ENCODE measurements around the gene PHC1.
"Not testable (repeated sequence)": the region's sequence is repeated elsewhere in the genome, so short reads cannot be mapped to it uniquely, and the experiment has no call there.

PHC1 gene

GRCh38 chr12:8914033-8914715, at the start of gene PHC1:
Gene PHC1, plus strand, starts transcription at chr12:8914509. Its CDS starts 3,169 bp downstream, at chr12:8917678.
- DNase-seq: peak; percentile 77

GRCh38 chr12:8866429-8866828, 47.9 kb upstream of the PHC1 start:
- DNase-seq: no peak

DNA sequence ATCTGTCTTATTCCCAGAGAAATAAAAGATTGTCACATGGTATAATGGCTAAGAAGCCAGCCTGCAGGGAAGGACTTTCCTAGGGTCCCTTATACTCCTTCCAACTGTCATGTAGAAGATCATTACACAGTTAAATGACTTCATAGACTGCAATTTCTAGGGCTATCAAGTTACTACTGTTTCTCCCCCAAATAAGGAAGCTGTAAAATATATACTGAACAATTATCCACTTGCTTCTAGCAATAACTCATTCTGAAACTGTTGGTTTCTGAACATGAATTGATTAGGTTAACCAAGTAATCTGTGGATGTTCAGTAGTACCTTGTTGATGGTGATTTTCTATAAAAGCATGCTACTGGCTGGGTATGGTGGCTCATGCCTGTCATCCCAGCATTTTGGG, 47.3 kb upstream of the PHC1 start:
- DNase-seq: no peak

- DNase-seq: no peak
Measured at GRCh38 chr12:8867786-8868185, 46.5 kb upstream of the PHC1 start.

GRCh38 chr12:8870586-8870985, 43.7 kb upstream of the PHC1 start:
- no peak for DNase-seq

DNA sequence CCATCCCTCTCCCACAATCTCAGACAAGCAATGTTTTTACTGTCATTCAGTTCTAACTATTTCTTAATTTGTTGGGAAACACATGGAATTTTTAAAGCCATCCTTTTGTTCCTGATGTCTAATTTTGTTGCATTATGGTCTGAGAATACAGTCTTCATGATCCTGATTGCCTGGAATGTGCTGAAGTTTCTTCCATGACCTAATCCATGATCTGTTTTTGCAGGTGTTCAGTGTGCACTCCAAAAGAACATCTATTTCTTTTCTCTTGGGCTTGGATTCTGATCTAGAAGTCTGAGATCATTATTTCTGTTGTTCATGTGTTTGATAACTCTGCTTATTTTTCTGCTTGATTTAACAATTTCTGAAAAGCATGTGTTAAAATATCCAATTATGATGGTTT, 43.2 kb upstream of the PHC1 start:
- no peak for DNase-seq

GRCh38 chr12:8876887-8877286, 37.4 kb upstream of the PHC1 start:
- no peak for DNase-seq

DNA sequence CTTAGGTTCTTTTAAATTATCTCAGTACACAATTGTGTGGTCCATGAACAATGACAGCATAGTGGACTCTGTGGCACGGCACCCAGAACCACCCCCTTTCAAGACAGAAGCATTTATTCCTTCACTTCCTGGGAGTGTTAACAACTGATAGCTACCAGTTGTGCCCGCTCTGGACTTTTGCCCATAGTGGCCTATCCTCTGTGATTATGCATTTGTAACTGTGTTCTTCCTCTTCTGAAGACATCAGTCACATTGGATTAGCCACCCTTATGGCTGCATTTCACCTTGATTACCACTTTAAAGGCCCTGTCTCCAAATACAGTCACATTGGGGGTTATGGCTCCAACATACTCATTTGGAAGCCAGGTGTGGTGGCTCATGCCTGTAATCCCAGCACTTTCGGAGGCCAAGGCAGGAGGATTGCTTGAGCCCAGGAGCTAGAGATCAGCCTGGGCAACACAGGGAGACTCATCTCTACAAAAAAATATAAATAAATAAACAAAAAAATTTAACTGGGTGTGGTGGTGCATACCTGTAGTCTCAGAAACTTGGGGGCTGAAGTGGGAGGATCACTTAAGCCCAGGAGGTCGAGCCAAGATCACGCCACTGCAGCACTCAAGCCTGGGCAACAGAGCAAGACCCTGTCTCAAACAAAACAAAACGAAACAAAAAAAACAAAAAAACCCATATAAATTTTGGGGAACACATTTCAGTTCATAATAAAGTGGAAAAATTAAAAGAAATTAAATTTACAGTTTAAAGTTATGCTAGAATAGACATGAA, 27.6 kb upstream of the PHC1 start:
- DNase-seq: no peak

DNA sequence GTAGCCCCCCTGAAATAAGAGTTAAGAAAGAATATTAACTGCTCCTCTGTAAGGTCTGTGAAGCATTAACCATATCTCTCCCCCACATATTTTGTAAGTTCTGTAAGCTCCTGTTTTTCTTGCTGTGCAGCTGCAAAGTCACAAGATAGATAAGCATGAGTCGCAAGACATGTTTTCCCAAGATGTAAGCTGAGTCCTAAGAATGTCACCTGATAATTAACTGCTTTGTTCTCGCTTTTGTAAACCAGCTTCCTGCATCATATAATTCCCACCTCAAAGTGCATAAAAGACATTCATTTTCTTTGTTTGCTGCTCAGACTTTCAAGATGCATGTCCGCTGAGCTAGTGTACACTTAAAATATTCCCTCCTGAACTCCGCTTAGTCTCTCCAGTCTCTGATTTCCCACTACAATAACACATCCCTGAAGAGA, 27.0 kb upstream of the PHC1 start:
- no peak for DNase-seq

DNA sequence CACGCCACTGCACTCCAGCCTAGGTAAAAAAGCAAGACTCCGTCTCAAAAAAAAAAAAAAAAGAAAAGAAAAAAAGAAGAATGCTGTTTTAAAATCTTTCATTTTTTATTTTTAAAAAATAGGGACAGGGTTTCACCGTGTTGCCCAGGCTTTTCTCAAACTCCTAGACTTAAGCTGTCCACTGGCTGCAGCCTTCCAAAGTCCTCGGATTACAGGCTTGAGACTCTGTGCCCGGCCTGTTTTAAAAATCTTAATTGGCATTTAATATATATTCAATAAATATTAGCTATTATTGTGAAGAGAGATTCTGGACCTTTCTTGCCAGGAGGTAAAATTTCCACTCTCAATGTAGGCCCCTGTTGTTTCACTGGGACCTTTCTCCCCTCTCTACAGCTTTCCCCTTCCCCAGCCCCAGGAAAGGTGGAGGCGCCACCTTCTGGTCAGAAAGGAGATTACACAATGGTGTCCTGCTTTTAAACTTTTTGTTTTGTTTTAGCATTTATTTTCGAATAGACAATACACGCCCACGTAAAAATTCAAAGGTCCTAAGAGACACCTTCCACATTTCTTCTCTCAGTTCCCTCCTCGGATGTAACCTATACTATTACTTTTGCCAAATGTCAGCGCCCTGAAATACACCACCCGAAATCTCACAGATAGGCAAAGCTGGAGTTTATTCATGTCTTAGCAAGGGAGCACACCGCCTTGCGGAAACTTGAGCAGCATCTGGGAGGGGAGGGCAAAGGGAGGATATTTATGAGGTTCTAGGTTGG, 23.8 kb upstream of the PHC1 start:
- peak; percentile 32 for DNase-seq

GRCh38 chr12:8891976-8892375, 22.3 kb upstream of the PHC1 start:
- no peak for DNase-seq

GRCh38 chr12:8894378-8894777, 19.9 kb upstream of the PHC1 start:
- no peak for DNase-seq

- DNase-seq: no peak
Measured at GRCh38 chr12:8894986-8895385, 19.3 kb upstream of the PHC1 start.

GRCh38 chr12:8897081-8897480, 17.2 kb upstream of the PHC1 start:
- no peak for DNase-seq

DNA sequence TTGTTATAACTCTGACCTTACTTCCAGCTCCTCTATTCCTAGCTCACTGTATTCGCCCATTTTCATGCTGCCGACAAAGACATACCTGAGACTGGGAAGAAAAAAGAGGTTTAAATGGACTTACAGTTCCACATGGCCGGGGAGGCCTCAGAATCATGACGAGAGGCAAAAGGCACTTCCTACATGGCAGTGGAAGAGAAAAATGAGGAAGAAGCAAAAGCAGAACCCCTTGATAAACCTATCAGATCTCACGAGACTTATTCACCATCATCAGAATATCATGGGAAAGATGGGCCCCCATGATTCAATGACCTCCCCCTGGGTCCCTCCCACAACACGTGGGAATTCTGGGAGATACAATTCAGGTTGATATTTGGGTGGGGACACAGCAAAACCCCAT, 14.5 kb upstream of the PHC1 start:
- no peak for DNase-seq

DNA sequence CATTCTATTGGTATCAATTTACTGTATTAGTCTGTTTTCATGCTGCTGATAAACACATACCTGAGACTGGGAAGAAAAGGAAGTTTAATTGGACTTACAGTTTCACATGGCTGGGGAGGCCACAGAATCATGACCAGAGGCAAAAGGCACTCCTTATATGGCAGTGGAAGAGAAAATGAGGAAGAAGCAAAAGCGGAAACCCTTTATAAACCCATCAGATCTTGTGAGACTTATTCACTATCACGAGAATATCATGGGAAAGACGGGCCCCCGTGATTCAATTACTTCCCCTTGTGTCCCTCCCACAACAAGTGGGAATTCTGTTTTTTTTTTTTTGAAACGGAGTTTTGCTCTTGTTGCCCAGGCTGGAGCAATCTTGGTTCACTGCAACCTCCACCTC, 11.6 kb upstream of the PHC1 start:
- DNase-seq: not testable (repeated sequence)

DNA sequence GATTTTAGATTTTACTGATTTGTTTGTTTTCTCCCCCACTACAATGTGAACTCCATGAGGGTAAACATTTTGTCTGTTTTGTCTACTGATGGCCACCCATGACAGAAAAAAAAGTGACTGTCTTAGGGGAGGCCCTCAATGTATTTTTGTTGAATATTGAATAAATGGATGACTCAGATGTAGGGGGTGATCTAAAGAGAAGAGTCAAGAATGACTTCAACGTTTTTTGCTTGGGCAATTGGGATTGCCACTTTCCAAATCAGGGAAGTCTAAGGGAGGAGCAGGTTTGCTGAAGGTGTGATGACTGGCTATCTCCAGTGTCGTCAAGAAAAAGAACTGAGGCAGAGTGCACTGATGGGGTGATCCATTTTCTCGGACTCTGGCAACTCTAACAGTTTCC, 10.7 kb upstream of the PHC1 start:
- DNase-seq: no peak

- no peak for DNase-seq
Measured at GRCh38 chr12:8904665-8905064, 9.6 kb upstream of the PHC1 start.

DNA sequence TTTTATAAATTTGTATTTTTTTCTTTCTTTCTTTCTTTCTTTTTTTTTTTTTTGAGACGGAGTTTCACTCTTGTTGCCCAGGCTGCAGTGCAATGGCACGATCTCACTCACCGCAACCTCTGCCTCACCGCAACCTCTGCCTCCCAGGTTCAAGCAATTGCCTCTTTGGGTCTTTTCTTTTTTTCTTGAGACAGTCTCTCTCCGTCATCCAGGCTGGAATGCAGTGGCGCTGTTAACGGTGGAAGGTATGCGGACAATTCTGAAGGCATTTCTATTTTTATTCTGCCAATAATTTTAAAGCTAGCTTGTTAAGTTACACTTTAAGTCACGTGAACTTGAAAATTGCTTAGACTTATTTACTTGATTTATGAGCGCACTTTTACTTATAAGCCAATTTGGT, 8.8 kb upstream of the PHC1 start:
- no peak for DNase-seq

DNA sequence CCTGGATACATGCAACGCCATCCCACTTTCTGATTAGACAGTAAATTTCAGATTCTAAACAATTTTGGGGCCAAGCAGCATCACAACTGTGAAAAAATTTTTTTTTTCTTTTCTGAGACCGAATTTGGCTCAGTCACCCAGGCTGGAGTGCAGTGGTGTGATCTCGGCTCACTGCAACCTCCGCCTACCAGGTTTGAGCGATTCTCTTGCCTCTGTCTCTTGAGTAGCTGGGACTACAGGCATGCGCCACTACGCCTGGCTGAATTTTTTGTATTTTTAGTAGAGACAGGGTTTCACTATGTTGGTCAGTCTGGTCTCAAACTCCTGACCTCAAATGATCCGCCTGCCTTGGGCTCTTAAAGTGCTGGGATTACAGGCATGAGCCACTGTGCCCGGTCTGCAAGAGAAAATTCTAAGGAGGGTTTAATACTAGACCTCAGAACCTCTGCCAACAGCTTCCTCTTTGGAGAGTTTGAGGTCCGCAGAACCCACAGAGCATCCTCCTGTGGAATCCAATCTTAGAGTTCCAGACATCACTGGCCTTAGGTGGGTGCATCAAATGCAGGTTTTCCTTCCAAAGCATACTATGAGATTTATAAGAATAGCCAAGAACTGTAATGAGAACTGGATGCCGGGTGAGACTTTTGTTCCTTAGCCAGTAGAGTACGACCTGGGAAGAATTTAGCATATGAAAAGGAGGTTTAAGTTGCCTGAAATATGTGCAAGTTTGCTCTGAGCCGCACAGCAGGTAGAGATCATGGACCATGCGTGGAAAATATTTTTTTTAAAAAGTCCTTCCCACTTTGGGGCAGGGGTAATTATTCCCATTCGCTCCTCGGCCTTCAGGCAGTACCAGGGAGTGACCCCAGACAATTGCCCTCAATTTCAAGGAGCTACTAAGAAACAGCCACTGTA, 7.8 kb upstream of the PHC1 start:
- no peak for DNase-seq

DNA sequence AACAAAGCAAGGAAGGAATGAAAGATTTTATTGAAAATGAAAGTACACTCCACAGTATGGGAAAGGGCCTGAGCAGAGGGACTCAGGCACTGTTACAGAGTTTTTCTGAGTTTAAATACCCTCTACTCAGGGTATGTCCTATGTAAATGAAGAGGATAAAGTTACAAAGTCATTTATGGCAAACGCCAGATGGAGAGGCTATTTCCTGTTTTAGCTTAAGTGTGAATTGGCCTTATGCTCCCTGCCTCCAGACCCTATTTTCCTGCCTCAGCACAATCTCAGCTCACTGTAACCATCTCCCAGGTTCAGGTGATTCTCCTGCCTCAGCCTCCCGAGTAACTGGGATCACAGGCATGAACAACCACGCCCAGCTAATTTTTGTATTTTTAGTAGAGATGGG, 6.8 kb upstream of the PHC1 start:
- DNase-seq: no peak

- no peak for DNase-seq
Measured at GRCh38 chr12:8909752-8910151, 4.6 kb upstream of the PHC1 start.
